ENCODE results near the gene HPX. TPM values are rescaled to one million over a fixed set of nuclear protein-coding genes. Genes with fewer than 3 reads are reported as not detected.

Gene HPX
- total and polyA plus RNA-seq, 5 donors, result 0.27 to 1.0 (median 0.56) TPM; not detected in 1

DNA sequence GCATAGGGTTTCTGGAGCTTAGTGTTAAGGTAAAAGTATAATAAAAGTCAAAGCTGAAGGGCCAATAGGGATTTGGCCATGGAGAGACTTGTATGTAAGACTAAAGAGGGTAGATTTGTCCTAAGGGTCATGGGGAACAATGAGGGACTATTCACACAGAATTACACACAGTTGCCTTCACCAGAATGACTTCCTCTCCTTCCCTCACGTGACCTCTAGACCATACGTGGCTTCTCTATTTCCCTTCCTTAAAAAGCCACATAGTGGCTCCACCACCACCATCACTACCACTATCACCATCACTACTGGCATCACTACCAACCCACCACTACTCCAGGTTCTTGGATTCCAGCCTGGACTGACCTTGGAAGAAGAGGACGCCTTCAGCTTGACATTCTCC lies 2.8 kb downstream of the HPX start:
- H3K4me3 ChIP-seq (ENCODE audit: low read length), result no peak overlapping the region
- DNase-seq, result no peak
- H3K9me3 ChIP-seq (ENCODE audit: control insufficient read depth, low read length), result no peaks in the 10 kb centered on the region
- no peak for ATAC-seq
- H3K4me1 ChIP-seq (ENCODE audit: control insufficient read depth, insufficient read depth, low read length), result no peaks in the 10 kb centered on the region
- intact Hi-C loops (cut with DNase I), result loop anchor here in 2 of 4 donors (5.0 kb wide), 2 partner anchors 56 to 69 kb away; no protein-coding TSS in a partner anchor
- 61% methylated on average over 3 of the region's 3 CpGs for WGBS
- no peak overlapping the region for H3K27ac ChIP-seq (ENCODE audit: low read length)
- no peaks in the 10 kb centered on the region for H3K27me3 ChIP-seq (ENCODE audit: control insufficient read depth, insufficient read depth)

DNA sequence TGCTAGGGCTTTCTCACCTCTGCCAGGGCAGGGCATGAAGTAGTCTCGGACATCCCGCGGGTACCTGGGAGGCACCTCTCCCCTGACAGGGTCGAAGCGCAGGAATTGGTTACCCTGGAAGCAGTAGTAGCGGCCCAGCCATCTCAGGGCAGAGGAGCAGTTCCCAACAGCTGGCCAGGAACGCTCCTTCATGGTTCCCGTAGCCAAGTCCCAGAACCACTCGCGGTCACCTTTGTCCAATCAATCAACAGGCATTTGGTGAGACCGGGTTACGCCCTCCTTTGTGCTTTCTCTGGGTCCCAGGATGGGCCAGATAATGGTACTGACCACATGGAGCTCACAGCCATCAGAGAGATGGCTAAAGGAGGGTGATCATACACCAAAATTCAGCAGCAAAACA lies 3.4 kb downstream of the HPX start:
- no peak for DNase-seq
- no peak for ATAC-seq
- H3K27me3 ChIP-seq (ENCODE audit: control insufficient read depth, insufficient read depth), result no peaks in the 10 kb centered on the region
- no peaks in the 10 kb centered on the region for H3K9me3 ChIP-seq (ENCODE audit: control insufficient read depth, low read length)
- H3K4me1 ChIP-seq (ENCODE audit: control insufficient read depth, insufficient read depth, low read length), result no peaks in the 10 kb centered on the region
- intact Hi-C loops (cut with DNase I), result loop anchor here in 2 of 4 donors (5.0 kb wide), 2 partner anchors 55 to 70 kb away; no protein-coding TSS in a partner anchor
- 90% methylated on average over 12 of the region's 12 CpGs for WGBS
- H3K4me3 ChIP-seq (ENCODE audit: low read length), result no peak overlapping the region
- no peak overlapping the region for H3K27ac ChIP-seq (ENCODE audit: low read length)

DNA sequence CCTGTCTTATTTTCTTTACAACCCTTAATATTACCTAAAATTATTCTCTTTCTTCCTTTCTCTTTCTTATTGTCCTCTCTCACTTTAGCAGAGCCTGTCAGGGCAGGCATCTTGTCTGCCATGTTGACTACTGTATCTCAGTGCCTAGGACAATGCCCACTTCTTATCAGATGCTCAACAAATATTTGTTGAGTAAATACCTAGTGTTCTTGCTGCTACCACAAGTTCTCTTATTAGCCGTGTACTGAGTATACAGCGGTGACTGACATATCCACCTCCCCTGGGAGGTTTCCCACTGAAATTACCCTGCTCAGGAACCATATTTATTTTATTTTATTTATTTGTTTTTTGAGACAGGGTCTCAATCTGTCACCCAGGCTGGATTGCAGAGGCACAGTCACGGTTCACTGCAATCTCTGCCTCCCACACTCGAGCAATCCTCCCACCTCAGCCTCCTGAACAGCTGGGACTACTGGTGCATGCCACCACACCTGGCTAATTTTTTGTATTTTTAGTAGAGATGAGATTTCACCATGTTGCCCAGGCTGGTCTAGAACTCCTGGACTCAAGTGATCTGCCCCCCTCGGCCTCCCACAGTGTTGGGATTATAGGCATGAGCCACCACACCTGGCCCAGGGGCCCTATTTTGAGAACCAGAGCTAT lies 6.7 kb downstream of the HPX start:
- H3K27me3 ChIP-seq (ENCODE audit: control insufficient read depth, insufficient read depth), result no peaks in the 10 kb centered on the region
- H3K27ac ChIP-seq (ENCODE audit: low read length), result no peak overlapping the region
- H3K4me3 ChIP-seq (ENCODE audit: low read length), result no peak overlapping the region
- no peak for ATAC-seq
- no peak for DNase-seq
- 74% methylated on average over 5 of the region's 5 CpGs for WGBS
- H3K9me3 ChIP-seq (ENCODE audit: control insufficient read depth, low read length), result no peaks in the 10 kb centered on the region
- intact Hi-C loops (cut with DNase I), result no loop called here
- no peaks in the 10 kb centered on the region for H3K4me1 ChIP-seq (ENCODE audit: control insufficient read depth, insufficient read depth, low read length)

DNA sequence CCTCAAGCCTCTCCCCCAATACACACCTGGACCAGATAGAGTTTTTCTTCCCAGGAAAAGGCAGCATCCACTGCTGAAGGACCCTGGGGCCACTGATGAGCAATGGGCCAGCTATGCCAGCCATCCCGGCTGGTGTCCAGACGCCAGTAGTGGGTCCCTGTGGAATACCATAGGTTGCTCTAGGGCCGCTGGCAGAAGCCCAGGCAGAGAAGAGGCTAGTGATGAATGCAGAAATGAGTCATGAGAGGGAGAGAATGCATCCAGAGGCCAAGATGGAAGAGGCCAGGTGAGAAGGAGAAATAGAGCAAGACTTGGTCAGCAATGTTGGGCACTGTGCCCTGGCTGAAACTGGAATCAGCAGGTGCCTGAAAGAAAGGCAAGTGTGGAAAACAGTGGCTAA lies 8.9 kb downstream of the HPX start:
- Histone ChIP-seq H3K9me3 (ENCODE audit: control insufficient read depth, low read length) (no peaks in the 10 kb centered on the region), H3K4me1 (ENCODE audit: control insufficient read depth, insufficient read depth, low read length) (no peaks in the 10 kb centered on the region), H3K27me3 (ENCODE audit: control insufficient read depth, insufficient read depth) (no peaks in the 10 kb centered on the region), H3K4me3 (ENCODE audit: low read length) (no peak overlapping the region), H3K27ac (ENCODE audit: low read length) (no peak overlapping the region)
- WGBS, result 86% methylated on average over 3 of the region's 3 CpGs
- no peak for DNase-seq
- intact Hi-C loops (cut with DNase I), result no loop called here
- ATAC-seq, result no peak

DNA sequence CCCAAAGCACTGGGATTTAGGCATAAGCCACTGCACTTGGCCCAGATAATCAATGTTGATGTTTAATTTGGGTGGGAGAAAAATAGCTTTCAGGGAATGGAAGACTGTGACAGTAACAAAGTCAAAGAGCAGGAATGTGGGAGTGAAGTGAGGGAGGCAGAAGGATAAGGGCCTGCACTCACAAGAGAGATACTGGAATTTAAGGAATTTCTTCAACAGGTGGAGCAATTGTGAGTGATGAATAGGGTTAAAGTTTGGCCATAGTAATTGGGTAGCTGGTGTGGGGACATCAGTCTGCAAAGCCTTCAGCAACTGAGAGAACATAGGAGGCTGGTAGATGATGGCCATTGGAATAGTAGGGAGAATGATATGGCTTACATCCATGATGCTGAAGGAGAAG lies 13.3 kb downstream of the HPX start:
- no peak for ATAC-seq
- H3K27me3 ChIP-seq (ENCODE audit: control insufficient read depth, insufficient read depth), result no peaks in the 10 kb centered on the region
- intact Hi-C loops (cut with DNase I), result no loop called here
- H3K27ac ChIP-seq (ENCODE audit: low read length), result no peak overlapping the region
- H3K9me3 ChIP-seq (ENCODE audit: control insufficient read depth, low read length), result no peaks in the 10 kb centered on the region
- H3K4me1 ChIP-seq (ENCODE audit: control insufficient read depth, insufficient read depth, low read length), result no peaks in the 10 kb centered on the region
- no peak overlapping the region for H3K4me3 ChIP-seq (ENCODE audit: low read length)
- no peak for DNase-seq

DNA sequence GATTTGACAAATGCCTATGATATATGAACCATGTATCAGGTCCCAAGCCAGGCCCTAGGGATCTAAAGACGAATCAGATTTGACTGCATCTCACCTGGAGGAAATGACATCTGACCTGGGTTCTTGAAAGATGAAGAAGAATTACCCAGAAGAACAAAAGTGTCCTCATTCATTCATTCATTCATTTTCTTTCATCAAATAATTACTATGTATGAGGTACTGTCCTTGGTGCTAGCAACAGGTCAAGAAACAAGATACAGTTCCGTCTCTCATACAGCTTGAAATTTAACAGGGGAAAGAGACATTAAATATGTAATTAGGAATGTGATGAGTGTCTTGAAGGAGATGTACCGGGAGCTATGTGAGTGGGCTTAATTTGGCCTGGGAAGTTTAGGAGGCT lies 20.1 kb downstream of the HPX start:
- Histone ChIP-seq H3K4me1 (ENCODE audit: control insufficient read depth, insufficient read depth, low read length) (peaks cover 6% of the 10 kb centered on the region), H3K27ac (ENCODE audit: low read length) (no peak overlapping the region), H3K4me3 (ENCODE audit: low read length) (no peak overlapping the region), H3K27me3 (ENCODE audit: control insufficient read depth, insufficient read depth) (no peaks in the 10 kb centered on the region), H3K9me3 (ENCODE audit: control insufficient read depth, low read length) (no peaks in the 10 kb centered on the region)
- intact Hi-C loops (cut with DNase I), result loop anchor here in 1 of 4 donors (2.0 kb wide), 1 partner anchor 22 kb away; no protein-coding TSS in a partner anchor
- DNase-seq (no peak), ATAC-seq (no peak)
- WGBS, result 95% methylated on average over 3 of the region's 3 CpGs

DNA sequence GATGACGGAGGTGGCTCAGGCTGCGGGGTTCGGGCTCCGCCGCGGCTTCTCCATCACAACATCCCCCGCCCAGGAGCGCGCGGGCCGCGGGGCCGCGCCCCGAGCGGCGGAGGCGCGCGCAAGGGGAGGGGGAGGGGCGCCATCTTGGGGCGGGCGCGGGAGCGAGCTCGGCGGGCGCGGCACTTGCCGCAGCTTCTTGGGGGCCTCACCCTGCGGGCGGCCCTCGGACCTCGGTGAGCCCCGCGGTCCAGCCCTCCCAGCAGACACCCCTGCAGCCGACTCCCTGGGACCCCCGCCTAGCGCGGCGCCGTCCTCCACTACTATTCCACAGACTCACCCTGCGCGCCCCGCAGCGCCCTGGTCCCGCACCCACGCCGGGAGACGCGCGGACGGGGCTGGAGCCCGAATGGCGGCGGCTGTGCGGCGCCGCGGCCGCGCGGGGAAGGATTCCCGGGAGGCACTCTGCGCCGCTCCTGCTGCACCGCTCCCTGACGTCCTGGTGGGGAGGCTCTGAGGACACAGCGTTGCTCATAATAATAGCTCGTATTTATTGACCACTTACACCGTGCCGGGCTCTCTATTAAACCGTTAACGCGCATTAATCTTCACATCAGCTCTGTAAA lies 21.7 kb downstream of the HPX start, which contains the start of gene APBB1:
Gene APBB1, minus strand, starts transcription at position 86 of the 623 bp plus-strand sequence. CDS start 7,747 bp downstream, outside the sequence.
- peak; percentile 77 to 91 (median 91) for DNase-seq
- intact Hi-C loops (cut with DNase I), result no loop called here
- Histone ChIP-seq H3K9me3 (ENCODE audit: control insufficient read depth, low read length) (no peaks in the 10 kb centered on the region), H3K27ac (ENCODE audit: low read length) (peak within 1 kb of the TSS; percentile 96), H3K4me1 (ENCODE audit: control insufficient read depth, insufficient read depth, low read length) (peaks cover 11% of the 10 kb centered on the region), H3K4me3 (ENCODE audit: low read length) (peak within 1 kb of the TSS; percentile 99), H3K27me3 (ENCODE audit: control insufficient read depth, insufficient read depth) (no peaks in the 10 kb centered on the region)
- under 1% methylated on average over 74 of the region's 75 CpGs for WGBS
- ATAC-seq, result peak; percentile 95 to 96

DNA sequence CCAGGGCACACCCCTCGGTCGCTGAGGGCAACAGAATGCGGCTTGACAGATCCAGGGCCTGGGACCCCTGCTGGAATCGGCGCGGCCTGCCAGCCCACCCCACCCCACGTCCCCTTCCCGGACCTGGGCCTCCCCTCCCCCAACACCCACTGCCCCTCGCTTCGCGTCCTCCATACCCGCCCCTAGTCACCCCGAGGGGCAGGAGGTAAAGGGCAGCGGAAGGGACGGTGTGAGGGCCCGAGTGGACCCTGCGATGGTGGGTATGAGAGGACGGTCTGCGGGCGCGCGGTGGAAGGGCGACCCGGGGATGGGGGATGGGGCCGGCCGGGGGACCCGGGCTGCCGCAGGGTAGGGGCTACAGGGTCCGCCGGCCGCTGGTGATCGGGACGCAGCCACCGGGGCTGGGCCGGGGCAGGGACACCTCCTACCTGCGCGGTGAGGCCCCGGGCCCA lies 22.2 kb downstream of the HPX start:
- WGBS, result under 1% methylated on average over 38 of the region's 38 CpGs
- ATAC-seq, result peak; percentile 56 to 60
- Histone ChIP-seq H3K4me3 (ENCODE audit: low read length) (peak overlapping the region; percentile 99), H3K4me1 (ENCODE audit: control insufficient read depth, insufficient read depth, low read length) (peaks cover 11% of the 10 kb centered on the region), H3K27ac (ENCODE audit: low read length) (peak overlapping the region; percentile 78), H3K27me3 (ENCODE audit: control insufficient read depth, insufficient read depth) (no peaks in the 10 kb centered on the region), H3K9me3 (ENCODE audit: control insufficient read depth, low read length) (no peaks in the 10 kb centered on the region)
- intact Hi-C loops (cut with DNase I), result no loop called here
- peak; percentile 30 to 75 (median 74) for DNase-seq

DNA sequence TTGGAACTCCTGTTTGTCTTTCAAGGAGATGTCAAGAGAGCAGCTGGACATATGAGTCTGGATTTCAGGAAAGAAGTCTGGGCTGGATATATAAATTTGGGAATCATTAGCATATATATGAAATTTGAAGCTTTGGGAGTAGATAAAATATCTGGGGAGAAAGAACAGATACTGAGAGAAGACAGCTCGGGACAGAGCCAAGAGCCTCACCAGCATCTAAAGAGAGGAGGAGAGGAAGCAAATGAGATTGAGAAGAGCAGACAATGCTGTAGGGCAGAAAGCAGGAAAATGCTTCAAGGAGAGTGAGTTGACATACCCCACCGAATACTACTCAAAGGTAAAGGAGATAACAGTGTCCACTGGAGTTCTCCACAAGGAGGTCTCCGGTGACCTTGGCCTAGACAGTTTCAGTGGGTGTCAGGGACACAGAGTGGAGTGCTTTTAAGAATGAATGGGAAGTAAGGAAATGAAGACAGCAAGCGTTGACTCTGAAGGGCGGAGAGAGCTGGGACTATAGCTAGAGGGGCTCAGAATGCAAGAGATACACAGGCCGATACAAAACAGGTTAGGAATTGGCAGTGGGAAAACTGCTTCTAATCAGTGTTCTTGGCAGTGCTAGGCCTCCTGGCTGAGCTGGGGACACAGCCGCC lies 22.8 kb downstream of the HPX start:
- Histone ChIP-seq H3K4me3 (ENCODE audit: low read length) (peak overlapping the region; percentile 99), H3K27me3 (ENCODE audit: control insufficient read depth, insufficient read depth) (no peaks in the 10 kb centered on the region), H3K9me3 (ENCODE audit: control insufficient read depth, low read length) (no peaks in the 10 kb centered on the region), H3K4me1 (ENCODE audit: control insufficient read depth, insufficient read depth, low read length) (peaks cover 11% of the 10 kb centered on the region), H3K27ac (ENCODE audit: low read length) (no peak overlapping the region)
- DNase-seq (no peak), ATAC-seq (peak in 1 of 2 donors; percentile 6)
- intact Hi-C loops (cut with DNase I), result no loop called here
- 19% methylated on average over 7 of the region's 7 CpGs for WGBS

DNA sequence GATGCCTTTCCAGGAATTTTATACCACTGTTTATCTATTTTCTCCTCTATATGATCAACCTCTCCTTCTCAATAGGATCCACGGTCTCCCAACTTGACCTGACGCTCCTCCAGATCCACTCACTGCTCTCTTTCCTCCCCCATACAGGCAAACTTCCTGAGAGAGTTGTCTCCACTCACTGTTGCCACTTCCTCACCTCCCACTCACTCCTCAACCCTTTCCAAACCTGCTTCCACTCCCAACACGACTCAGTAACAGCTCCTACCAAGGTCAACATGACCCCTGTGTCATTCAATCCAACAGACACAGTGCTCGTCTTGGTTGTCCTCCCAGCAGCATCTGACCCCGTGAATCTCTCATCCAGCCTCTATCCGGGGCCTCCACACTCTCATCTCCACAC lies 25.0 kb downstream of the HPX start:
- H3K9me3 ChIP-seq (ENCODE audit: control insufficient read depth, low read length), result no peaks in the 10 kb centered on the region
- DNase-seq (no peak), ATAC-seq (no peak)
- no peak overlapping the region for H3K4me3 ChIP-seq (ENCODE audit: low read length)
- H3K27me3 ChIP-seq (ENCODE audit: control insufficient read depth, insufficient read depth), result no peaks in the 10 kb centered on the region
- peaks cover 11% of the 10 kb centered on the region for H3K4me1 ChIP-seq (ENCODE audit: control insufficient read depth, insufficient read depth, low read length)
- intact Hi-C loops (cut with DNase I), result no loop called here
- 61% methylated on average over 6 of the region's 6 CpGs for WGBS
- H3K27ac ChIP-seq (ENCODE audit: low read length), result no peak overlapping the region

DNA sequence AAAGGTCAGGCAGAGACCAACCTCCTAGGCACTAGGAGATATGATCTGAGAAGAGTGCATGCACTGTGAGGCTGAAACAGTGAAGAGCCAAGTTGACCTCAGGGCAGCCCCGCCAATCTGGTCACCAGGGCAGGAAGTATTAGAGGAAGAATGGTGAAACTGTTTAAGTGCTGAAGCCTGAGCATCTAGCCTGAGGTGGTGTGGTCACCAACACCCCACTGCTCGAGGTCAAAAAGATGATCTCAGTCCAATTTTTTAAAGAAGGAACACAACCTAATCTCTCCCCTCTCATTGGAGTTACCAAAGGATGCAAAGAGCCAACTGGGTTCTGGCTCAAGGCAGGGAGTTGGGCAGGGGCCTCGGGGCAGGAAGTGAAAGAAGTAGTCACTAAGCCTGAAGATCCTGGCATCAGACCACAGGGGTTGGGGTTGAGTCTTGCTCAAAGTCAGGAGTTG lies 25.9 kb downstream of the HPX start:
- no peak overlapping the region for H3K27ac ChIP-seq (ENCODE audit: low read length)
- intact Hi-C loops (cut with DNase I), result no loop called here
- H3K4me1 ChIP-seq (ENCODE audit: control insufficient read depth, insufficient read depth, low read length), result peaks cover 11% of the 10 kb centered on the region
- H3K9me3 ChIP-seq (ENCODE audit: control insufficient read depth, low read length), result no peaks in the 10 kb centered on the region
- H3K4me3 ChIP-seq (ENCODE audit: low read length), result no peak overlapping the region
- ATAC-seq, result no peak
- no peak for DNase-seq
- 72% methylated on average over 3 of the region's 3 CpGs for WGBS
- H3K27me3 ChIP-seq (ENCODE audit: control insufficient read depth, insufficient read depth), result no peaks in the 10 kb centered on the region
